Activated CD4-positive, alpha-beta memory T cell treated with anti-CD3 and anti-CD28 coated beads for 36 hours (primary cell): Measurements from ENCODE around the gene NR2F2. TPM values are rescaled to one million over a fixed set of nuclear protein-coding genes. Genes with fewer than 3 reads are reported as not detected.

Experiments
- CTCF ChIA-PET: fragments of 350-600 bp; sonication (Branson Sonifier 250); formaldehyde crosslinking; loops from one replicate; lab custom pipeline; 2021; ENCODE audit warnings: antibody characterized with exemption, inconsistent platforms; lab: Charles Lee
- POLR2A ChIA-PET: fragments of 350-600 bp; sonication (Branson Sonifier 250); formaldehyde crosslinking; loops from one replicate; lab custom pipeline; 2021; ENCODE audit warnings: antibody characterized with exemption; lab: Charles Lee
- DNase-seq: peaks from one replicate; pipeline ENCODE4 v3.0.0-alpha.2; 2020
- H3K27ac Mint-ChIP-seq: one replicate; pipeline ENCODE4 v1.8.0; 2021; ENCODE audit warnings: mixed read lengths
- H3K27me3 Mint-ChIP-seq: one replicate; pipeline ENCODE4 v1.8.0; 2021; ENCODE audit warnings: mixed read lengths
- H3K36me3 Mint-ChIP-seq: one replicate; pipeline ENCODE4 v1.8.0; 2021; ENCODE audit warnings: mixed read lengths
- H3K4me1 Mint-ChIP-seq: one replicate; pipeline ENCODE4 v1.8.0; 2021; ENCODE audit warnings: low read depth, mixed read lengths
- H3K4me3 Mint-ChIP-seq: one replicate; pipeline ENCODE4 v1.8.0; 2021; ENCODE audit warnings: mild to moderate bottlenecking, mixed read lengths
- H3K9me3 Mint-ChIP-seq: one replicate; pipeline ENCODE4 v1.8.0; 2021; ENCODE audit warnings: mixed read lengths
- intact Hi-C: fragments of 100-400 bp; cut with micrococcal nuclease; formaldehyde crosslinking; loops from one replicate; pipeline ENCODE4 v1.15.1; 2023
- total RNA-seq, 2 experiments: library from RNA; stranded (reverse); gene quantifications; one replicate each; pipeline ENCODE4 v1.2.3, GENCODE V29; 2021

NR2F2 gene
- total RNA-seq, 2 experiments from 2014 or later: not detected

GRCh38 chr15:96356494-96357455 is 26.3 kb downstream of the NR2F2 start:
- Mint-ChIP-seq H3K27me3 (peaks cover 47% of the 10 kb centered on the region), H3K9me3 (peaks cover 2% of the 10 kb centered on the region), H3K4me3 (peak overlapping the region; percentile 70), H3K4me1 (peaks cover 20% of the 10 kb centered on the region), H3K36me3 (peaks cover 5% of the 10 kb centered on the region), H3K27ac (no peak overlapping the region)
- CTCF ChIA-PET: interaction anchor here (0.6 to 1.6 kb wide), 4 partner anchors 10 to 28 kb away, joined by 3 read pairs; no protein-coding TSS in a partner anchor
- intact Hi-C loops: loop anchor here (1.0 to 2.0 kb wide), 3 partner anchors 26 to 879 kb away; partner anchors contain the start of gene NR2F2
- POLR2A ChIA-PET: no interaction called here
- peak; percentile 81 for DNase-seq

DNA sequence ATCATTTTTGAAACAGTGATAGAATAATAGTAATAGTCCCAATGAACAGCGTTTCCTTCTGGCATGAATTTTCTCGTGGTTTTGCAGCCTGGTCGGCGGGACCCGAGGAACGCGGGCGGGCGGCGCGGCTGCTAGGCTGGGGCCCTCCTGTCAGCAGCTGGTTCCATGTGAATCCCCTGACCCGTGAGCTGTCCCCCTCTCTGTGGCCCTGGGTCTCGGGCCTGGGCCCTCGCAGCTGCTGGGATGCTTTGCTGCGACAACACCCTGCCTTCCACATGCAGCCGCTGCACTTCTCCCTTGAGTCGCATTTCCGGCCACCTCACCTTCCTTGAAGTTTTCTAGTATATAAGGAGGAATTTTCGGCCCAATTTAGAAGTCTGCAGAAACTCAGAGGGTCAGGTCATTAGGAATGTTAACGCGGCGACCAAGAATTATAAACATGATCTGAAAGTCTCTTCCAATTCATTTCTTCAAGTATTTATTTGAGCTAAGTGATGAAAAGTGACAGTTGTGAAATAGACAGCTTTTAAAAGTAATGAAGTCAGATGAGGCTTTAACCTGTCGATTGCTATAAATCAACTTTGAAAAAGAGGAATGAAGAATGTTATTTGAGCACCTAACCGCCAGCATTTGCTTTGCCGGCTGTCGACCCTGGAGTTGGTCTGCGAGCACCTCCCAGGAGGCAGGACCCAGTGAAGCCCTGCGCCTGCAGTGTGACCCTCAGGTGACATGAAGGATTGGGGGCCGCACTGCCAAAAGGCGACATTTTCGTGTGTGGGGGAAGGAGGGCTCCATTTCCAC is 27.7 kb downstream of the NR2F2 start:
- H3K4me3 Mint-ChIP-seq: peak overlapping the region; percentile 65
- H3K27me3 Mint-ChIP-seq: peaks cover 49% of the 10 kb centered on the region
- H3K27ac Mint-ChIP-seq: no peak overlapping the region
- POLR2A ChIA-PET: interaction anchor here (0.6 kb wide), 1 partner anchor 1755 kb away, joined by 3 read pairs; no protein-coding TSS in a partner anchor
- peaks cover 20% of the 10 kb centered on the region for H3K4me1 Mint-ChIP-seq
- intact Hi-C loops: no loop called here
- DNase-seq: no peak
- peaks cover 6% of the 10 kb centered on the region for H3K9me3 Mint-ChIP-seq
- H3K36me3 Mint-ChIP-seq: peaks cover 9% of the 10 kb centered on the region
- CTCF ChIA-PET: interaction anchor here (1.1 to 1.6 kb wide), 3 partner anchors 15 to 30 kb away, joined by 3 read pairs; no protein-coding TSS in a partner anchor

DNA sequence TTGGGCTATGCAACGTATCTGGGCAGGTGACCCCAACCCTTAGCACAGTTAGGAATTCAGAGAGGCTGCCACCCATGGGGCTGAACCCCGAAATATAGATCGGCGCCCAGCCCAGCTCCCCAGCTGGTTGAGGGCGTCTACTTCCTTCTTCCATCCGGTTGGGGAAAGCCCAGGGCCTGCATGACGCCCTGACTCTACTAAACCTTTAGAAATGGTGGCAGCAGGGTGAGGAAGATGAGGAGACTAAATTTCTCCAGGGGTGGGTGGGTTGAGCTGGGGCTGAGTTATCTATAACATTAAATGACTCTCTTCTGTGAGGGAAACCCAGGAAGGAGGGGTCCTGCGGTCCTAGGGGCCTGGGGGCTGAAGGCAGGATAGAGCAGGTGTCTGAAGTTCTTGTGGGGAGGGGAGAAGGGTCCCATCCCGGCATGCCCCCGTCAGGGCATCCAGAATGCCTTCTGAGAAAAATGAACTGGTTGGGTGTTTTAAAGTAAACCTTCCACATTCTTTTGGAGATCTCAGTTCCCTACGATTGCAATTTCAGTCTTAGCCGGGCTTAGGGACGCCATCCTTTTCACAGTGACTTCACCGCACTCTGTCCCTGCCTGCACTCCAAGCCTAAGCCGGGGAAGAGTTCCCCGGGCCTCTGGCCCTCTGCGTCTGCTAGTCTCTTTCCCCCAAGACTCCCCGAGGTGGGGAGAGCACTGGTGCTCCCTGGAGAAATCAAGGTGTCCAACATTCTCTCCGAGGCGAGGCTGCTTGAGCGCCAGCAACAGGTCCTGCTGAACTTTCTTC is 28.5 kb downstream of the NR2F2 start:
- ChIA-PET CTCF (interaction anchor here (1.6 kb wide), 1 partner anchor 27 kb away, joined by 3 read pairs; no protein-coding TSS in a partner anchor), POLR2A (no interaction called here)
- Mint-ChIP-seq H3K4me1 (peaks cover 20% of the 10 kb centered on the region), H3K27me3 (peaks cover 51% of the 10 kb centered on the region), H3K9me3 (peaks cover 6% of the 10 kb centered on the region), H3K4me3 (no peak overlapping the region), H3K36me3 (peaks cover 9% of the 10 kb centered on the region), H3K27ac (no peak overlapping the region)
- DNase-seq: no peak
- intact Hi-C loops: no loop called here

DNA sequence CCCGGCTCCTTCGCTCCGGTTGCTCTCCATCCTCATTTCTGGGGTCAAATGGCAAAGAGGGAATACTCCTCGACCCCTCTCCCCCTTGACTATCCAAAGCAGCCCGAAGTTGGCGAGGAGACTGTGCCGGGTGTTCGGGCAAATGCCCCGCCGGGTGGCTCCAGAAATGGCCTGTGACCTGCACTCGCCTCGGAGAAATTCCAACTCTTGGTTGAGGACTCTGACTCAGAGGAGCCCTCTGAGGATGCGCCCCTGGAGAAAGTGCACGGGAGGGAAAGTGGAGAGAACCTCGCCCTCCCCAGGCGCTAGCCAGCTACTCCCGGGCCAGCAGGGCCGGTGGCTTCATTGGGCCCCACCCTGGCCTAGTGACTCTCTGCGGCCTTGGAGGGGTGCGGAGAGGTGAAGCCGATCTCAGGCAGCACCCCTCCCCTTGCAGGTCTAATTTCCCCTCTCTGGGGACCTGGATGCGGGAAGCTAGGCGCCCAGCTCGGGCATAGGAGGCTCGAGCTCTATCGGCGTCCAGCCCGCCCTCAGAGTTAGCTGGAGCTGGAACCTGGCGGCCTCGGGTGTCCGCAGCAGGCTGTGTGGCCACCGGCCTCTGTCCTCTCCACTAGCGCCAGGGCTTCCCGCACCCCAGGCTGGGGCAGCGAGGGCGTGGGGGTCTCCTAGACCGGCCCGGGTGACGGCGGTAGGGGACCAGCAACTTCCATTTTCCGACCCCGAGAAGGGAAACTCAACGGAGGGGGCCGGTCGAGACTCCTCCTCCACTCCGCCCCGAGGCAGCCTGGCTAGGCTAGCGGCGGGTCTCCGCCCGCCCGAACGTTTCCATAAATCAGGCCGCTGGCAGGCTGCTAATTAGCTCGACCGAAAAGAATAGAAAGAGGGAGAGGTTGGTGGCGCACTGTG is 29.4 kb downstream of the NR2F2 start:
- H3K27me3 Mint-ChIP-seq: peaks cover 58% of the 10 kb centered on the region
- peaks cover 20% of the 10 kb centered on the region for H3K4me1 Mint-ChIP-seq
- H3K9me3 Mint-ChIP-seq: peaks cover 6% of the 10 kb centered on the region
- POLR2A ChIA-PET: no interaction called here
- intact Hi-C loops: loop anchor here (5.0 kb wide), 1 partner anchor 57 kb away; no protein-coding TSS in a partner anchor
- no peak overlapping the region for H3K4me3 Mint-ChIP-seq
- peaks cover 9% of the 10 kb centered on the region for H3K36me3 Mint-ChIP-seq
- H3K27ac Mint-ChIP-seq: no peak overlapping the region
- CTCF ChIA-PET: no interaction called here
- no peak for DNase-seq

- Mint-ChIP-seq H3K4me3 (no peak overlapping the region), H3K36me3 (peaks cover 9% of the 10 kb centered on the region), H3K27ac (no peak overlapping the region), H3K4me1 (peaks cover 20% of the 10 kb centered on the region), H3K9me3 (peaks cover 6% of the 10 kb centered on the region), H3K27me3 (peaks cover 66% of the 10 kb centered on the region)
- intact Hi-C loops: loop anchor here (5.0 kb wide), 1 partner anchor 57 kb away; no protein-coding TSS in a partner anchor
- no peak for DNase-seq
- POLR2A ChIA-PET: no interaction called here
- CTCF ChIA-PET: no interaction called here
These were observed 30.2 kb downstream of the NR2F2 start for GRCh38 chr15:96360581-96361308.

GRCh38 chr15:96361309-96362010 is 31.0 kb downstream of the NR2F2 start:
- ChIA-PET CTCF (no interaction called here), POLR2A (no interaction called here)
- Mint-ChIP-seq H3K4me3 (no peak overlapping the region), H3K9me3 (peaks cover 6% of the 10 kb centered on the region), H3K36me3 (peaks cover 9% of the 10 kb centered on the region), H3K4me1 (peaks cover 16% of the 10 kb centered on the region), H3K27me3 (peaks cover 72% of the 10 kb centered on the region), H3K27ac (no peak overlapping the region)
- DNase-seq: no peak
- intact Hi-C loops: loop anchor here (5.0 kb wide), 1 partner anchor 56 kb away; no protein-coding TSS in a partner anchor

- DNase-seq: no peak
- Mint-ChIP-seq H3K27me3 (peaks cover 71% of the 10 kb centered on the region), H3K27ac (no peak overlapping the region), H3K4me1 (peaks cover 11% of the 10 kb centered on the region), H3K4me3 (no peak overlapping the region), H3K9me3 (peaks cover 6% of the 10 kb centered on the region), H3K36me3 (peaks cover 9% of the 10 kb centered on the region)
- ChIA-PET POLR2A (no interaction called here), CTCF (interaction anchor here (0.6 to 0.7 kb wide), 2 partner anchors 17 to 1132 kb away, joined by 3 to 4 read pairs; no protein-coding TSS in a partner anchor)
- intact Hi-C loops: loop anchor here (5.0 kb wide), 1 partner anchor 55 kb away; no protein-coding TSS in a partner anchor
These were observed 31.7 kb downstream of the NR2F2 start for GRCh38 chr15:96362011-96362754.

DNA sequence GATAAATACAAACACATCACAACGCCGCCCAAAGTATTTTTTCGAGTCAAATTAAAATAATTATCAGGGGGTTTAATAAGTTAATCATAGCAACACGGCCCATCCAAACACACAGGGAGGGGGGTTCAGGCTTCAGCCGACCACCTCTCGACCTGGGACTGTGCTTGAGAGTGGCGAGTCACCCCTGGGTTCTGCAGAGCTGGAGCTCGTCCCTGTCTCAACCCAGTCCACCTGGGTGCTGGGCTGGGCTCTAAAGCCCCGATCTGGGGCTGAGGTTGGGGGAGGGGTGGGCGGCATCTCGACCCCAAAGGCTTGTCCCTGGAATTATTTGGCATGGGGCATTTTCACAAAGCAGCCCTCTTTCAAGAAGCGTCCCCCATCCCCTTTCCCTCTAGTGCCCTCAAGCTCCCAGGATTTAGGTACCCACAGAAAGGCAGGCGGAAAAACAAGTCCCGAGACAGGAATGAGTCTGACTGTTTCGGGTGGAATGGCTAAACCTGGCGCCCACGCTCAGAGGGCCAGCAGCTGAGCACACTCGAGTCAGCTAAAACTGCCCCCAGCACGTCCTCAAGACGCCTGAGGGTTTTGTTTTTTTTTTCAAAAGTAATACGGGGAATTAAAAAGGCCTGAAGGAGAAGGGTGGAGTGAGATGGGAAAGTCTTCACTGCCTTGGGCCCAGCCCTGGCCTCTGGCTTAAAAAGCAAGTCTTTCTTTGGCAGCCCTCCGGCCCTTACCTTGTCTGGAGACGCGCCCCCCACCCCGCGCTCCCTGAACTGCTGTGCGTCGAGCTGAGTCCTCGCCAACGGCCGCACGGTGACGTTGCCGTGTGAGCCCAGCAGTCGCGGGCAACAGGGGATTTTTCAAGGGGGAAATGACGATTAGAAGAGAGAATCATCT is 32.5 kb downstream of the NR2F2 start:
- H3K4me3 Mint-ChIP-seq: no peak overlapping the region
- peaks cover 73% of the 10 kb centered on the region for H3K27me3 Mint-ChIP-seq
- H3K9me3 Mint-ChIP-seq: peaks cover 6% of the 10 kb centered on the region
- H3K27ac Mint-ChIP-seq: no peak overlapping the region
- POLR2A ChIA-PET: no interaction called here
- intact Hi-C loops: loop anchor here (5.0 kb wide), 1 partner anchor 54 kb away; no protein-coding TSS in a partner anchor
- peaks cover 4% of the 10 kb centered on the region for H3K4me1 Mint-ChIP-seq
- peaks cover 10% of the 10 kb centered on the region for H3K36me3 Mint-ChIP-seq
- CTCF ChIA-PET: no interaction called here
- no peak for DNase-seq
